Heart left ventricle (tissue), 13 donors: ENCODE data around the gene SHC3.

ENCODE experiments used
- POLR2A ChIP-seq, 2 donors: fragments of 450-650 bp; IDR thresholded peaks; one replicate each; pipeline ENCODE4 v1.6.1; 2017; ENCODE audit warnings: antibody characterized with exemption in 2 of 2, mild to moderate bottlenecking in 2 of 2, moderate library complexity in 2 of 2
- TF ChIP-seq, protein P1 (sequence below), 12 donors: fragments of 200-600 bp; sonication (generic) in 4 of 12; IDR thresholded peaks; one replicate each; pipeline versions ENCODE4 v1.5.0 to v1.8.0; 2018 to 2022; ENCODE audit warnings: antibody characterized with exemption in 12 of 12, mild to moderate bottlenecking in 5 of 12
- donor health status: ischemic (EF 13 %, LVEDD 7.1; RV severe dilation, severe dysfunction).
- donor health status: DM: no; HTN: yes; CAD: no.
- donor health status: DM: no; HTN: no; CAD: no.
- donor health status: ischemic (EF 25% LVEDD 6.9; RV normal size, moderate dysfunction).
- donor health status: ischemic (EF 25% LVEDD 5.7; RV mildly dilated, moderate dysfunction).
- donor health status: ischemic (EF 35%, LVEDD 5.7; RV mildly dilated, moderate dysfunction).
- donor health status: nonischemic (EF 11% LVEDD 7.7; RV severe dilation, severe dysfunction).
- donor health status: DM: yes; HTN: yes; CAD: no.
- donor health status: PGD.
- donor health status: ischemic (EF 29% LVEDD 5.4; RV normal size, mild dysfunction).
- donor health status: nonischemic (EF 23%, LVEDD 6.1; RV moderate dilation, normal function).

DNA sequence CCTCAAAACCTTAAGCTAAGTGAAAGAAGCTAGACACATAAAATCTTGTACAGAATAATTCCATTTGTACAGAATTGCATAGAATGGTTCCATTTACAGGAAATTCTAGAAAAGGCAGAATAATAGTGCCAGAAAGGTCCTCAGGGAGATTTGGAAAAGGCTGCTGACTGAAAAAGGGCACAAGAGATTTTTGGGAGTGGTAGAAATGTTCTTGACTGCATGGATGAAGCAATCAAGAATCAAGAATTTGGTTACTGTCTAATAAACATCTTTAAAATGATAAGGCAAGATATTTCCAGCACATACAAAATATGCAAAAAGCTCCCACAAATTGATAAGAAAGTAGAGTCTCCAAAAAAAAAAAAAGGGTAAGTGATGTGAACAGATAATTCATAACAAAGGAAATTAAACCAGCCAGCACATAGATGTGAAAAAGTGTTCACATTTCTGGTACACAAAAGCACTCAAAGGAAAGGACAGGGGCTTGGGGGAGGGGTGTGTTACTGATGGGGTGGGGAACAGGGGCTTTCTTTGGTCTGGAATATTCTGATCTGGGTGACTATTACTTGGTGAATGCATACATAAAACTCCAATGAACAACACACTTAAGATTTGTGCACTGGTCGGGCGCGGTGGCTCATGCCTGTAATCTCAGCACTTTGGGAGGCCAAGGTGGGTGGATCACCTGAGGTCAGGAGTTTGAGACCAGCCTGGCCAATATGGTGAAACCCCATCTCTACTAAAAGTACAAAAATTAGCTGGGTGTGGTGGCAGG lies 85.2 kb downstream of the SHC3 start:
- TF ChIP-seq, protein P1, sequence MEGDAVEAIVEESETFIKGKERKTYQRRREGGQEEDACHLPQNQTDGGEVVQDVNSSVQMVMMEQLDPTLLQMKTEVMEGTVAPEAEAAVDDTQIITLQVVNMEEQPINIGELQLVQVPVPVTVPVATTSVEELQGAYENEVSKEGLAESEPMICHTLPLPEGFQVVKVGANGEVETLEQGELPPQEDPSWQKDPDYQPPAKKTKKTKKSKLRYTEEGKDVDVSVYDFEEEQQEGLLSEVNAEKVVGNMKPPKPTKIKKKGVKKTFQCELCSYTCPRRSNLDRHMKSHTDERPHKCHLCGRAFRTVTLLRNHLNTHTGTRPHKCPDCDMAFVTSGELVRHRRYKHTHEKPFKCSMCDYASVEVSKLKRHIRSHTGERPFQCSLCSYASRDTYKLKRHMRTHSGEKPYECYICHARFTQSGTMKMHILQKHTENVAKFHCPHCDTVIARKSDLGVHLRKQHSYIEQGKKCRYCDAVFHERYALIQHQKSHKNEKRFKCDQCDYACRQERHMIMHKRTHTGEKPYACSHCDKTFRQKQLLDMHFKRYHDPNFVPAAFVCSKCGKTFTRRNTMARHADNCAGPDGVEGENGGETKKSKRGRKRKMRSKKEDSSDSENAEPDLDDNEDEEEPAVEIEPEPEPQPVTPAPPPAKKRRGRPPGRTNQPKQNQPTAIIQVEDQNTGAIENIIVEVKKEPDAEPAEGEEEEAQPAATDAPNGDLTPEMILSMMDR (IDR thresholded peaks at IDR 0.05), result no peak
- TF ChIP-seq POLR2A (IDR thresholded peaks at IDR 0.05), result no peak
